ENCODE measurements around the gene S1PR1. TPM values are rescaled to one million over a fixed set of nuclear protein-coding genes. Genes with fewer than 3 reads are reported as not detected.

Gene S1PR1
- total RNA-seq, 1 donor from 2014 or later, result 134 TPM

GRCh38 chr1:101262060-101262459 is 25.2 kb downstream of the S1PR1 start:
- Histone ChIP-seq H3K36me3 (no peaks in the 10 kb centered on the region), H3K4me1 (peaks cover 26% of the 10 kb centered on the region), H3K9me3 (no peaks in the 10 kb centered on the region), H3K4me3 (no peak overlapping the region), H3K27ac (peak overlapping the region; percentile 27), H3K27me3 (no peaks in the 10 kb centered on the region)
- TF ChIP-seq CTCF (IDR thresholded peaks at IDR 0.05), result no peak
- ATAC-seq (no peak), DNase-seq (no peak)
- intact Hi-C loops (cut with DNase I), result no loop called here

GRCh38 chr1:101262630-101263348 is 26.0 kb downstream of the S1PR1 start:
- Histone ChIP-seq H3K27ac (peak overlapping the region; percentile 61), H3K4me1 (peaks cover 26% of the 10 kb centered on the region), H3K27me3 (no peaks in the 10 kb centered on the region), H3K4me3 (no peak overlapping the region), H3K9me3 (no peaks in the 10 kb centered on the region), H3K36me3 (no peaks in the 10 kb centered on the region)
- ATAC-seq (peak; percentile 5), DNase-seq (no peak)
- TF ChIP-seq CTCF (IDR thresholded peaks at IDR 0.05), result no peak
- intact Hi-C loops (cut with DNase I), result no loop called here

GRCh38 chr1:101264697-101265096 is 27.9 kb downstream of the S1PR1 start:
- Histone ChIP-seq H3K9me3 (no peaks in the 10 kb centered on the region), H3K4me3 (no peak overlapping the region), H3K27me3 (no peaks in the 10 kb centered on the region), H3K4me1 (peaks cover 26% of the 10 kb centered on the region), H3K27ac (no peak overlapping the region), H3K36me3 (no peaks in the 10 kb centered on the region)
- no peak for TF ChIP-seq CTCF (IDR thresholded peaks at IDR 0.05)
- DNase-seq (no peak), ATAC-seq (peak; percentile 79)
- intact Hi-C loops (cut with DNase I), result no loop called here

- H3K4me1 ChIP-seq, result peaks cover 26% of the 10 kb centered on the region
- DNase-seq (no peak), ATAC-seq (no peak)
- no peaks in the 10 kb centered on the region for H3K36me3 ChIP-seq
- no peak for TF ChIP-seq CTCF (IDR thresholded peaks at IDR 0.05)
- no peak overlapping the region for H3K4me3 ChIP-seq
- intact Hi-C loops (cut with DNase I), result no loop called here
- H3K9me3 ChIP-seq, result no peaks in the 10 kb centered on the region
- H3K27me3 ChIP-seq, result no peaks in the 10 kb centered on the region
- no peak overlapping the region for H3K27ac ChIP-seq
Measured at GRCh38 chr1:101265684-101266083, 28.9 kb downstream of the S1PR1 start.

- no peak for ATAC-seq
Measured at GRCh38 chr1:101267082-101267481, 30.3 kb downstream of the S1PR1 start.

More at GRCh38 chr1:101267082-101267481, 30.3 kb downstream of the S1PR1 start:
- H3K4me1 ChIP-seq, result peaks cover 25% of the 10 kb centered on the region
- H3K27ac ChIP-seq, result no peak overlapping the region
- no peak overlapping the region for H3K4me3 ChIP-seq
- no peaks in the 10 kb centered on the region for H3K27me3 ChIP-seq
- no peaks in the 10 kb centered on the region for H3K36me3 ChIP-seq
- no peak for TF ChIP-seq CTCF (IDR thresholded peaks at IDR 0.05)
- intact Hi-C loops (cut with DNase I), result no loop called here
- no peaks in the 10 kb centered on the region for H3K9me3 ChIP-seq
- no peak for DNase-seq

Data from upper lobe of right lung (tissue), 1 donor.